B cell (primary cell): Measurements from ENCODE around the gene SPECC1. TPM values are rescaled to one million over a fixed set of nuclear protein-coding genes. Genes with fewer than 3 reads are reported as not detected.
"Not testable (repeated sequence)": the region's sequence is repeated elsewhere in the genome, so short reads cannot be mapped to it uniquely, and the experiment has no call there.

Experiments used
- ATAC-seq: fragments of 200-7000 bp; cut with Tn5 transposase; one replicate; pipeline ENCODE4 v1.10.0; 2021; ENCODE audit warnings: low read depth, mild to moderate bottlenecking, moderate number of reproducible peaks, moderate library complexity
- CTCF ChIA-PET: fragments of 350-600 bp; sonication (Branson Sonifier 250); formaldehyde crosslinking; loops from one replicate; lab custom pipeline; 2021; ENCODE audit warnings: antibody characterized with exemption, inconsistent platforms; lab: Charles Lee
- POLR2A ChIA-PET: fragments of 350-600 bp; sonication (Branson Sonifier 250); formaldehyde crosslinking; loops from one replicate; lab custom pipeline; 2021; ENCODE audit warnings: antibody characterized with exemption; lab: Charles Lee
- DNase-seq: peaks from one replicate; pipeline ENCODE4 v3.0.0; 2013
- H2AFZ ChIP-seq: 2 replicates; pipeline ENCODE4 v1.6.1; 2012; ENCODE audit warnings: mild to moderate bottlenecking, low read depth, low read length; ENCODE audit not compliant: insufficient read depth, poor library complexity, severe bottlenecking
- H3K27ac ChIP-seq, 2 donors: 1 replicate in 1 of 2; 2 replicates in 1 of 2; pipeline ENCODE4 v1.5.1; 2012 to 2013; ENCODE audit warnings: low read length in 2 of 2, mild to moderate bottlenecking in 2 of 2, moderate library complexity in 1 of 2
- H3K27me3 ChIP-seq, 4 experiments: fragments of 200-600 bp in 1 of 4; sonication (generic) in 1 of 4; replicated peaks in 1 of 4; 1 replicate in 2 of 4; 2 replicates in 2 of 4; pipeline versions ENCODE4 v1.6.1 to v1.7.0; 2013 to 2016; ENCODE audit warnings: low read length in 3 of 4, mild to moderate bottlenecking in 2 of 4, mixed read lengths in 1 of 4, moderate library complexity in 1 of 4; ENCODE audit not compliant: insufficient read depth in 4 of 4, control insufficient read depth in 3 of 4; ENCODE audit errors: control extremely low read depth in 1 of 4
- H3K36me3 ChIP-seq, 2 experiments: replicated peaks in 1 of 2; 1 replicate in 1 of 2; 2 replicates in 1 of 2; pipeline versions ENCODE4 v1.6.1 to v1.7.1; 2013; ENCODE audit warnings: low read length in 1 of 2; ENCODE audit not compliant: insufficient read depth in 2 of 2, control insufficient read depth in 1 of 2; ENCODE audit errors: control extremely low read depth in 1 of 2, extremely low read depth in 1 of 2
- H3K4me1 ChIP-seq, 2 donors: fragments of 200-600 bp in 1 of 2; sonication (generic) in 1 of 2; 1 replicate in 1 of 2; 2 replicates in 1 of 2; pipeline versions ENCODE4 v1.5.1 to v1.6.1; 2013 to 2017; ENCODE audit warnings: low read length in 2 of 2; ENCODE audit not compliant: control insufficient read depth in 2 of 2, insufficient read depth in 2 of 2
- H3K4me2 ChIP-seq: replicated peaks from 2 replicates; pipeline ENCODE3; 2012; ENCODE audit warnings: mild to moderate bottlenecking, low read depth, low read length; ENCODE audit not compliant: poor library complexity, severe bottlenecking
- H3K4me3 ChIP-seq, 5 experiments: fragments of 200-600 bp in 1 of 5; sonication (generic) in 1 of 5; 1 replicate in 3 of 5; 2 replicates in 2 of 5; pipeline versions ENCODE4 v1.5.1 to v1.7.0; 2011 to 2016; ENCODE audit warnings: low read length in 4 of 5, mild to moderate bottlenecking in 4 of 5, low read depth in 2 of 5, control low read depth in 1 of 5, moderate library complexity in 1 of 5; ENCODE audit not compliant: insufficient read depth in 1 of 5; ENCODE audit errors: control extremely low read depth in 1 of 5, extremely low read depth in 1 of 5
- H3K79me2 ChIP-seq: fragments of 200-600 bp; sonication (generic); one replicate; pipeline ENCODE4 v1.6.0; 2016; ENCODE audit warnings: low read length; ENCODE audit not compliant: control insufficient read depth, insufficient read depth
- H3K9ac ChIP-seq: fragments of 200-600 bp; sonication (generic); 2 replicates; pipeline ENCODE4 v1.6.1; 2017; ENCODE audit warnings: mild to moderate bottlenecking, low read length, moderate library complexity
- H3K9me3 ChIP-seq, 3 donors: one replicate each; pipeline versions ENCODE4 v1.6.1 to v1.7.1; 2013; ENCODE audit warnings: low read length in 2 of 3; ENCODE audit not compliant: control insufficient read depth in 2 of 3, insufficient read depth in 1 of 3; ENCODE audit errors: control extremely low read depth in 1 of 3
- H4K20me1 ChIP-seq: 2 replicates; pipeline ENCODE4 v1.6.0; 2012; ENCODE audit warnings: mild to moderate bottlenecking, low read length; ENCODE audit not compliant: insufficient read depth, control insufficient read depth, poor library complexity, severe bottlenecking
- H3K27ac Mint-ChIP-seq: one replicate; pipeline ENCODE4 v1.8.0; 2021; ENCODE audit warnings: mixed read lengths
- H3K27me3 Mint-ChIP-seq: one replicate; pipeline ENCODE4 v1.8.0; 2021; ENCODE audit warnings: mixed read lengths
- H3K4me1 Mint-ChIP-seq: one replicate; pipeline ENCODE4 v1.8.0; 2021; ENCODE audit warnings: mixed read lengths
- H3K4me3 Mint-ChIP-seq: one replicate; pipeline ENCODE4 v1.8.0; 2021; ENCODE audit warnings: mixed read lengths
- H3K9me3 Mint-ChIP-seq: one replicate; pipeline ENCODE4 v1.8.0; 2022; ENCODE audit warnings: mixed read lengths; ENCODE audit not compliant: insufficient read depth
- CTCF ChIP-seq: fragments of 200-600 bp; IDR thresholded peaks from one replicate; pipeline ENCODE4 v1.8.0; 2022; ENCODE audit warnings: antibody characterized with exemption, mild to moderate bottlenecking
- EZH2 ChIP-seq: IDR thresholded peaks from 2 replicates; pipeline ENCODE4 v1.6.1; 2012; ENCODE audit warnings: borderline replicate concordance, low read depth, mild to moderate bottlenecking, moderate library complexity, low read length; ENCODE audit not compliant: insufficient read depth, poor library complexity, severe bottlenecking
- WGBS: methylation state at CpG from one replicate; pipeline ENCODE4 v1.1.5; 2013; ENCODE audit warnings: missing lambda C conversion rate; ENCODE audit not compliant: insufficient coverage; 5-methylcytosine and 5-hydroxymethylcytosine counted together
- intact Hi-C: fragments of 100-400 bp; cut with micrococcal nuclease; formaldehyde crosslinking; loops from one replicate; pipeline ENCODE4 v1.10.0; 2022
- polyA plus RNA-seq: library from polyadenylated mRNA; depleted of rRNA; stranded (reverse); fragments of >200 nt; gene quantifications from 2 replicates; pipeline ENCODE4 v1.2.3, GENCODE V29; 2012
- total RNA-seq, 2 donors: library from RNA; stranded (reverse); fragments of 120-200 nt in 1 of 2; gene quantifications; 1 replicate in 1 of 2; 2 replicates in 1 of 2; pipeline versions ENCODE4 v1.2.3 to v1.2.4, GENCODE V29; 2013 to 2022

Gene SPECC1
- total and polyA plus RNA-seq, 2 donors (not counting 1 experiment from before 2014, with no cell fraction given) = 4.6 to 7.4 TPM

- Mint-ChIP-seq H3K9me3 (no peaks in the 10 kb centered on the region), H3K27me3 (peaks cover 16% of the 10 kb centered on the region), H3K4me1 (no peaks in the 10 kb centered on the region), H3K4me3 (no peak overlapping the region), H3K27ac (no peak overlapping the region)
- DNase-seq = no peak
- H2AFZ ChIP-seq = no peak overlapping the region
- H4K20me1 ChIP-seq = no peaks in the 10 kb centered on the region
- H3K9me3 ChIP-seq = no peaks in the 10 kb centered on the region
- H3K4me3 ChIP-seq = no peak overlapping the region
- intact Hi-C loops = no loop called here
- no peaks in the 10 kb centered on the region for H3K36me3 ChIP-seq
- CTCF ChIA-PET = interaction anchor here (1.0 kb wide), 1 partner anchor 11 kb away, joined by 3 read pairs; no protein-coding TSS in a partner anchor
- no peak for ATAC-seq
- no peak overlapping the region for H3K9ac ChIP-seq
- WGBS = 90% methylated on average over 3 of the region's 8 CpGs
- no peak overlapping the region for H3K27ac ChIP-seq
- H3K79me2 ChIP-seq = no peaks in the 10 kb centered on the region
- POLR2A ChIA-PET = no interaction called here
- H3K4me2 ChIP-seq = no peak overlapping the region
- TF ChIP-seq EZH2 (no peak), CTCF (no peak)
- H3K27me3 ChIP-seq = peaks cover 0 to 2% (median 0%) of the 10 kb centered on the region in 4 experiments
- H3K4me1 ChIP-seq = no peaks in the 10 kb centered on the region
Observed at GRCh38 chr17:20105539-20106280, 96.6 kb downstream of the SPECC1 start.

- ATAC-seq, H3K9ac ChIP-seq, H2AFZ ChIP-seq, H3K27ac ChIP-seq, H3K4me3 ChIP-seq, H3K36me3 ChIP-seq, DNase-seq, H3K79me2 ChIP-seq, H3K27ac Mint-ChIP-seq, H3K4me1 ChIP-seq, H3K4me1 Mint-ChIP-seq, H3K9me3 ChIP-seq, POLR2A ChIA-PET, H3K4me3 Mint-ChIP-seq, H3K4me2 ChIP-seq, H3K9me3 Mint-ChIP-seq, H3K27me3 ChIP-seq, H4K20me1 ChIP-seq, CTCF ChIA-PET, intact Hi-C loops: not testable (repeated sequence)
- peaks cover 16% of the 10 kb centered on the region for H3K27me3 Mint-ChIP-seq
Observed at GRCh38 chr17:20106446-20106845, 97.3 kb downstream of the SPECC1 start.
